Type B pancreatic cell (in vitro differentiated cells): ENCODE measurements around the gene CNTNAP2. TPM values are rescaled to one million over a fixed set of nuclear protein-coding genes. Genes with fewer than 3 reads are reported as not detected.

Experiments
- DNase-seq: peaks from one replicate; pipeline ENCODE4 v3.0.0; 2021; ENCODE audit warnings: mixed read lengths; ENCODE audit not compliant: unreplicated experiment; ENCODE audit errors: extremely low spot score
- H3K27ac Mint-ChIP-seq: 2 replicates; pipeline ENCODE4 v1.8.0; 2021; ENCODE audit warnings: mild to moderate bottlenecking, mixed read lengths
- H3K27me3 Mint-ChIP-seq: 2 replicates; pipeline ENCODE4 v1.8.0; 2021; ENCODE audit warnings: mixed read lengths
- H3K36me3 Mint-ChIP-seq: 2 replicates; pipeline ENCODE4 v1.8.0; 2021; ENCODE audit warnings: mixed read lengths
- H3K4me1 Mint-ChIP-seq: one replicate; pipeline ENCODE4 v1.8.0; 2021; ENCODE audit warnings: mixed read lengths; ENCODE audit not compliant: unreplicated experiment
- H3K4me3 Mint-ChIP-seq: 2 replicates; pipeline ENCODE4 v1.8.0; 2021; ENCODE audit warnings: mild to moderate bottlenecking, mixed read lengths
- H3K9me3 Mint-ChIP-seq: 2 replicates; pipeline ENCODE4 v1.8.0; 2021; ENCODE audit warnings: mixed read lengths
- CTCF ChIP-seq: fragments of 200-600 bp; sonication (generic); conservative IDR thresholded peaks from 2 replicates; pipeline ENCODE4 v1.5.0; 2021; ENCODE audit warnings: antibody characterized with exemption, mild to moderate bottlenecking
- total RNA-seq: library from RNA; stranded (reverse); gene quantifications from 2 replicates; pipeline ENCODE4 v1.2.1, GENCODE V29; 2021; ENCODE audit warnings: low replicate concordance

Gene CNTNAP2
- total RNA-seq, 1 donor from 2014 or later, result 26.8 TPM

GRCh38 chr7:146090023-146090645 lies 26.5 kb upstream of the CNTNAP2 start:
- Mint-ChIP-seq H3K9me3 (no peaks in the 10 kb centered on the region), H3K27me3 (no peaks in the 10 kb centered on the region), H3K4me3 (no peak overlapping the region), H3K4me1 (no peaks in the 10 kb centered on the region), H3K27ac (no peak overlapping the region), H3K36me3 (no peaks in the 10 kb centered on the region)
- TF ChIP-seq CTCF, result peak; percentile 94
- DNase-seq, result no peak

GRCh38 chr7:146094356-146094755 lies 22.2 kb upstream of the CNTNAP2 start:
- no peak for TF ChIP-seq CTCF
- Mint-ChIP-seq H3K4me1 (no peaks in the 10 kb centered on the region), H3K4me3 (no peak overlapping the region), H3K27me3 (peaks cover 1% of the 10 kb centered on the region), H3K36me3 (no peaks in the 10 kb centered on the region), H3K9me3 (no peaks in the 10 kb centered on the region), H3K27ac (no peak overlapping the region)
- no peak for DNase-seq

- Mint-ChIP-seq H3K36me3 (no peaks in the 10 kb centered on the region), H3K4me3 (no peak overlapping the region), H3K9me3 (no peaks in the 10 kb centered on the region), H3K4me1 (no peaks in the 10 kb centered on the region), H3K27me3 (peaks cover 4% of the 10 kb centered on the region), H3K27ac (no peak overlapping the region)
- no peak for DNase-seq
- peak; percentile 58 for TF ChIP-seq CTCF
These were observed 19.6 kb upstream of the CNTNAP2 start for GRCh38 chr7:146096994-146097393.

- TF ChIP-seq CTCF, result no peak
- no peaks in the 10 kb centered on the region for H3K9me3 Mint-ChIP-seq
- peaks cover 22% of the 10 kb centered on the region for H3K27me3 Mint-ChIP-seq
- no peak overlapping the region for H3K27ac Mint-ChIP-seq
- H3K4me3 Mint-ChIP-seq, result no peak overlapping the region
- no peaks in the 10 kb centered on the region for H3K4me1 Mint-ChIP-seq
- H3K36me3 Mint-ChIP-seq, result no peaks in the 10 kb centered on the region
- DNase-seq, result no peak
These were observed 10.3 kb upstream of the CNTNAP2 start for GRCh38 chr7:146106319-146106718.

GRCh38 chr7:146112755-146113154 lies 3.8 kb upstream of the CNTNAP2 start:
- no peaks in the 10 kb centered on the region for H3K9me3 Mint-ChIP-seq
- TF ChIP-seq CTCF, result no peak
- no peak overlapping the region for H3K4me3 Mint-ChIP-seq
- peaks cover 43% of the 10 kb centered on the region for H3K27me3 Mint-ChIP-seq
- no peak for DNase-seq
- peaks cover 6% of the 10 kb centered on the region for H3K4me1 Mint-ChIP-seq
- no peaks in the 10 kb centered on the region for H3K36me3 Mint-ChIP-seq
- H3K27ac Mint-ChIP-seq, result no peak overlapping the region

- Mint-ChIP-seq H3K27me3 (peaks cover 45% of the 10 kb centered on the region), H3K9me3 (no peaks in the 10 kb centered on the region), H3K4me1 (peaks cover 6% of the 10 kb centered on the region), H3K27ac (no peak overlapping the region), H3K36me3 (no peaks in the 10 kb centered on the region), H3K4me3 (peak overlapping the region; percentile 93)
- TF ChIP-seq CTCF, result no peak
- DNase-seq, result no peak
These were observed 1.1 kb upstream of the CNTNAP2 start for GRCh38 chr7:146115548-146115850.
